Ovary (tissue), 9 donors: ENCODE results near the gene GNG7. TPM values are rescaled to one million over a fixed set of nuclear protein-coding genes. Genes with fewer than 3 reads are reported as not detected.
A peak's percentile ranks its signal among the peaks of the same experiment; 100 is the strongest.
"Not testable (repeated sequence)": the region's sequence is repeated elsewhere in the genome, so short reads cannot be mapped to it uniquely, and the experiment has no call there.

Experiments used
- DNase-seq, 5 donors: peaks; one replicate each; pipeline ENCODE4 v3.0.0-alpha.2; 2019 to 2020
- H3K27ac ChIP-seq, 2 donors: fragments of 200-600 bp; one replicate each; pipeline versions ENCODE4 v1.5.1 to v1.8.0; 2019 to 2022
- H3K27me3 ChIP-seq: fragments of 200-600 bp; one replicate; pipeline ENCODE4 v1.8.0; 2022
- H3K36me3 ChIP-seq: fragments of 200-600 bp; sonication (generic); one replicate; pipeline ENCODE4 v1.5.1; 2019
- H3K4me1 ChIP-seq: one replicate; pipeline ENCODE4 v1.8.1; 2013; ENCODE audit warnings: mild to moderate bottlenecking, moderate library complexity; ENCODE audit not compliant: insufficient read depth
- H3K4me3 ChIP-seq: fragments of 200-600 bp; sonication (generic); one replicate; pipeline ENCODE4 v1.5.1; 2017
- H3K9me3 ChIP-seq, 2 donors: fragments of 200-600 bp in 1 of 2; sonication (generic) in 1 of 2; one replicate each; pipeline versions ENCODE4 v1.5.1 to v1.8.1; 2013 to 2019; ENCODE audit warnings: mild to moderate bottlenecking in 1 of 2, moderate library complexity in 1 of 2
- CTCF ChIP-seq, 3 donors: fragments of 450-650 bp in 2 of 3; fragments of 200-600 bp in 1 of 3; IDR thresholded peaks; one replicate each; pipeline versions ENCODE4 v1.5.1 to v1.8.0; 2016 to 2022; ENCODE audit warnings: antibody characterized with exemption in 3 of 3, mild to moderate bottlenecking in 1 of 3
- EP300 ChIP-seq: sonication (generic); formaldehyde crosslinking; IDR thresholded peaks from one replicate; pipeline ENCODE4 v1.6.1; 2017; ENCODE audit warnings: antibody characterized with exemption
- POLR2A ChIP-seq: fragments of 450-650 bp; IDR thresholded peaks from one replicate; pipeline ENCODE4 v1.6.1; 2017; ENCODE audit warnings: antibody characterized with exemption, mild to moderate bottlenecking, moderate library complexity
- WGBS, 3 donors: extraction: QIAGEN DNeasy Blood & Tissue Kit in 1 of 3; methylation state at CpG; one replicate each; pipeline versions ENCODE4 v1.1.5 to v1.1.7; 2013 to 2017; 5-methylcytosine and 5-hydroxymethylcytosine counted together
- intact Hi-C, 4 donors: fragments of 100-400 bp; cut with DNase I; formaldehyde crosslinking; loops; one replicate each; pipeline versions ENCODE4 v1.11.0 to v1.15.1; 2022 to 2023
- polyA plus RNA-seq, 2 donors: library from polyadenylated mRNA; stranded (reverse); fragments of 200-250 nt in 1 of 2; fragments of 350-450 nt in 1 of 2; fragmentation: Illumina TruSeq in 1 of 2; extraction: RNeasy Lipid Tissue Mini Kit (QIAGEN cat#74804) in 1 of 2; gene quantifications; one replicate each; pipeline ENCODE4 v1.2.3, GENCODE V29; 2013 to 2014
- total RNA-seq, 7 donors: library from RNA; depleted of rRNA in 2 of 7; stranded (reverse); fragments of >200 nt in 2 of 7; fragmentation: NEBNext Ultra II Directional in 3 of 7; extraction: Animal tissue kit (Norgen Biotek cat#: 25700) in 3 of 7; gene quantifications; one replicate each; pipeline versions ENCODE4 v1.1.0 to v1.2.4, GENCODE V29; 2016 to 2023
- donor health status: DM: no; HTN: no; CAD: no; lungs with moderate emphysema.
- donor health status: DM: no; HTN: no; CAD: no.
- donor health status: Bipolar disorder and iron deficiency.
- donor health status: DM: yes; HTN: yes; CAD: no.
- donor health status: DM: no; HTN: no; CAD: no.
- donor health status: DM: yes; HTN: yes; CAD: no.

Gene GNG7
- total and polyA plus RNA-seq, 9 donors = 4.1 to 36.3 (median 15.1) TPM

DNA sequence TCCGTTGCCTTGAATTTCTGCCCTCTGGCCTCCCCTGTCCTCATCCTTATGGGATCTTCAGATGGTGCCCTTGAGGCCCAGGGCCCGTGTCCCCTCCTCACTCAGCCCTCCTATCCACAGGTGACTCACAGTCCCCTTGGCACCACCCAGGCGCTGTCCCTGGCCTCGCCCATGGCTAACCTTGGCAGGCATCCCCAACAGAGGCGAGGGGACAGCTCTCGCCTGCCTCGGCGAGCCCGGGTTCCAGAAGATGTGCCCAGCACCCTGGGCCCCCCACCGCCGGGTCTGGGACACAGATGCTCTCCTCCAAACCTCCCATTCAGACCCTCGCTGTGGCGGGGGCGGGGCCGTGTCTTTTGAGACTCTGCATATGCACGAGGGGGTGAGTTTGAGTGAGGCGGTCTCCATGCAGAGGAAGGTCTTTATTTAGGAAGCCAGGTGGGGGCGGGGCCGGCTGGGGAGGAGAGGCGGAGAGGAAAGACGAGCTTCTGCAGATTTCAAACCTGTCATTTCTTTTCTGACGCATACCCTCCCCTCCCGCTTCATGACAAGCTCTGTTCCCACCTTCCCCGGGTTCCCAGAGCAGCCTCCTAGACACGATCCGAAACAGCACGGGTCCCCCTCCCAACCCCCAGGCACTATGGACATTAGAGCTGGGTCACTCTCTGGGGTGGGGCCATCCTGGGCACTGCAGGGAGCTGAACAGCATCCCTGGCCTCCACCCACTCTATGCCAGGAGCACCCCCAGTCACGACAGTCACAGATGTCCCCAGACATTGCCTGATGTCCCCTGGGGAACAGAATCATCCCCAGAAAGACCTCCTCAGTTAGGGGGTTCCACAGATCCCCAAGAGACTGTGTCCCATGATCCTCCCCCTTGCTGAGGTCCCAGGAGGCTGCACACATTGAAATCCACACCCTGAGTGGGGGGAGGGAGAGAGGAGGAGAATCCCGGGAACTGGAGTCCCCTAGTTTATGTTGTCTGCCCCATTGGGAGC is 48.5 kb downstream of the GNG7 start:
- H3K4me3 ChIP-seq = no peak overlapping the region
- peak overlapping the region in 1 of 2 donors; percentile 31 for H3K27ac ChIP-seq
- DNase-seq = no peak
- intact Hi-C loops = loop anchor here in 3 of 4 donors (5.0 to 10.0 kb wide), 3 partner anchors 71 to 221 kb away; partner anchors contain the start of gene DIRAS1 (in 1 of the 3)
- no peaks in the 10 kb centered on the region for H3K9me3 ChIP-seq
- no peaks in the 10 kb centered on the region for H3K36me3 ChIP-seq
- H3K4me1 ChIP-seq = peaks cover 11% of the 10 kb centered on the region
- H3K27me3 ChIP-seq = no peaks in the 10 kb centered on the region
- no peak for TF ChIP-seq CTCF (IDR thresholded peaks at IDR 0.05)
- WGBS, 3 donors = 28 to 36% (median 33%) methylated on average over 29 of the region's 29 CpGs

GRCh38 chr19:2653218-2653617 is 49.3 kb downstream of the GNG7 start:
- TF ChIP-seq EP300 (no peak), CTCF (IDR thresholded peaks at IDR 0.05) (no peak), POLR2A (no peak)
- Histone ChIP-seq H3K27ac (peak overlapping the region in 1 of 2 donors; percentile 31), H3K9me3 (no peaks in the 10 kb centered on the region), H3K4me3 (no peak overlapping the region), H3K27me3 (no peaks in the 10 kb centered on the region), H3K36me3 (no peaks in the 10 kb centered on the region), H3K4me1 (peaks cover 11% of the 10 kb centered on the region)
- DNase-seq = no peak
- 40 to 78% (median 74%) methylated on average over 9 of the region's 9 CpGs for WGBS, 3 donors
- intact Hi-C loops = loop anchor here in 3 of 4 donors (5.0 to 10.0 kb wide), 3 partner anchors 72 to 222 kb away; partner anchors contain the start of gene DIRAS1 (in 1 of the 3)

DNA sequence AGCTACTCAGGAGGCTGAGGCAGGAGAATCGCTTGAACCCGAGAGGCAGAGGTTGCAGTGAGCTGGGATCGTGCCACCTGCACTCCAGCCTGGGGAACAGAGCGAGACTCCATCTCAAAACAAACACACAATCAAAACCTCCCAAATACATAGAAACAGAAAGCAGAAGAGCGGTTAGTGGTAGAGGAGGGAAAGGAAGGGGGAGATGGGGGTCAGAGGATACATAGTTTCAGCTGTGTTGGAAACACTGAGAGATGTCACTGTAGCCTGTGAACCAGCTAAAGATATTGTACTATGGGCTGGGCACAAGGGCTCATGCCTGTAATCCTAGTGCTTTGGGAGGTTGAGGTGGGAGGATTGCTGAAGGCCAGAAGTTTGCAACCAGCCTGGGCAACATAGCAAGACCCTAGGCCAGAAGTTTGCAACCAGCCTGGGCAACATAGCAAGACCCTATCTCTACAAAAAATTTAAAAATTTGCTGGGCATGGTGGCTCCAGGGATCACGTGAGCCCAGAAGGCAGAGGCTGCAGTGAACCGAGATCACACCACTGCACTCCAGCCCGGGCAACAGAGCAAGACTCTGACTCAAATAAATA is 49.9 kb downstream of the GNG7 start:
- TF ChIP-seq CTCF (IDR thresholded peaks at IDR 0.05) = no peak
- TF ChIP-seq POLR2A = no peak
- Histone ChIP-seq H3K4me1 (peaks cover 11% of the 10 kb centered on the region), H3K27ac (peak overlapping the region in 1 of 2 donors; percentile 31), H3K36me3 (no peaks in the 10 kb centered on the region), H3K27me3 (no peaks in the 10 kb centered on the region), H3K4me3 (no peak overlapping the region), H3K9me3 (no peaks in the 10 kb centered on the region)
- DNase-seq = no peak
- 73 to 87% (median 84%) methylated on average over 8 of the region's 8 CpGs for WGBS, 3 donors
- intact Hi-C loops = loop anchor here in 3 of 4 donors (5.0 to 10.0 kb wide), 3 partner anchors 72 to 222 kb away; partner anchors contain the start of gene DIRAS1 (in 1 of the 3)

DNA sequence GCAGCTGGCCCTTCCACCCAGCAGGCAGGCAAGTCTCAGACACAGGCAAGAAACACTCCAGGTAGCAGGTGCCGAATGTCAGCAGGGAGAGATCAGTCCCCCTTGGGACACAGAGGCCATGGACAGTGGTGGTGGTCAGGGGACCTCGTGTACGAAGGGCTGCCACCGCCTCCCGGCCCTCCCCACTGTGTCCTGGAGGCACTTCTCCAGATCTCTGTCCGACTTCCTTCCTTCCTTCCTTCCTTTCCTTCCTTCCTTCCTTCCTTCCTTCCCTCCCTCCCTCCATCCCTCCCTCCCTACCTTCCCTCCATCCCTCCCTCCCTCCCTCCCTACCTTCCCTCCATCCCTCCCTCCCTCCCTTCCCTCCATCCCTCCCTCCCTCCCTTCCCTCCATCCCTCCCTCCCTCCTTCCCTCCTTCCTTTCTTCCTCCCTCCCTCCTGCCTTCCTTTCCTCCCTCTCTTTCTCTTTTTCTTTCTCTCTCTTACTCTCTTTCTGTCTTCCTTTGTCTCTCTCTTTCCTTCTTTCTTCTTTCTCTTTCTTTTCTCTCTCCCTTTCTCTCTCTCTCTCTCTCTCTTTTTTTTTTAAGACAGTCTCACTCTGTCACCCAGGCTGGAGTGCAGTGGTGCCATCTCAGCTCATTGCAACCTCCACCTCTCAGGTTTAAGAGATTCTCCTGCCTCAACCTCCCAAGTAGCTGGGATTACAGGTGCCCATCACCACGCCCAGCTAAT is 51.3 kb downstream of the GNG7 start:
- WGBS, 3 donors = 69 to 70% (median 69%) methylated on average over 7 of the region's 7 CpGs
- intact Hi-C loops = loop anchor here in 3 of 4 donors (5.0 to 10.0 kb wide), 3 partner anchors 74 to 224 kb away; partner anchors contain the start of gene DIRAS1 (in 1 of the 3)
- H3K36me3 ChIP-seq, H3K4me3 ChIP-seq, H3K9me3 ChIP-seq, DNase-seq, H3K27me3 ChIP-seq: not testable (repeated sequence)
- Histone ChIP-seq H3K27ac (peak overlapping the region in 1 of 2 donors; percentile 6), H3K4me1 (peaks cover 11% of the 10 kb centered on the region)
